MCF 10A (cell line): ENCODE data around the gene RFX2. TPM values are rescaled to one million over a fixed set of nuclear protein-coding genes. Genes with fewer than 3 reads are reported as not detected.
"Not testable (repeated sequence)": the region's sequence is repeated elsewhere in the genome, so short reads cannot be mapped to it uniquely, and the experiment has no call there.

Experiments
- BruUV-seq: library from RNA; stranded (reverse); fragments of 400-500 nt; replicated peaks from 2 replicates; lab custom pipeline; 2021; lab: Mats Ljungman, UMichigan
- CTCF ChIA-PET: fragments of 300-600 bp; sonication (Branson Sonifier 250); formaldehyde crosslinking; extraction: SDS; loops from one replicate; lab custom pipeline; 2021; ENCODE audit warnings: antibody characterized with exemption, inconsistent platforms; lab: Yijun Ruan, JAX
- POLR2A ChIA-PET: fragments of 300-600, 350-650 bp; sonication (Branson Sonifier 250); formaldehyde crosslinking; extraction: SDS; loops from one replicate; lab custom pipeline; 2020; ENCODE audit warnings: antibody characterized with exemption, inconsistent platforms; lab: Yijun Ruan, JAX
- DNase-seq: peaks from one replicate; pipeline ENCODE4 v3.0.0-alpha.2; 2018; ENCODE audit not compliant: unreplicated experiment
- H3K27ac Mint-ChIP-seq: one replicate; pipeline ENCODE4 v1.8.0; 2022; ENCODE audit warnings: mild to moderate bottlenecking, low read depth, mixed read lengths; ENCODE audit not compliant: unreplicated experiment
- H3K27me3 Mint-ChIP-seq: one replicate; pipeline ENCODE4 v1.8.0; 2022; ENCODE audit warnings: mixed read lengths; ENCODE audit not compliant: insufficient read depth, unreplicated experiment
- H3K36me3 Mint-ChIP-seq: one replicate; pipeline ENCODE4 v1.8.0; 2022; ENCODE audit warnings: mild to moderate bottlenecking, moderate library complexity, mixed read lengths; ENCODE audit not compliant: insufficient read depth, unreplicated experiment
- H3K4me1 Mint-ChIP-seq: one replicate; pipeline ENCODE4 v1.8.0; 2022; ENCODE audit warnings: mixed read lengths; ENCODE audit not compliant: insufficient read depth, unreplicated experiment
- H3K4me3 Mint-ChIP-seq: one replicate; pipeline ENCODE4 v1.8.0; 2022; ENCODE audit warnings: mild to moderate bottlenecking, moderate library complexity, mixed read lengths; ENCODE audit not compliant: unreplicated experiment
- H3K9me3 Mint-ChIP-seq: one replicate; pipeline ENCODE4 v1.8.0; 2022; ENCODE audit warnings: mixed read lengths; ENCODE audit not compliant: unreplicated experiment
- CTCF ChIP-seq: fragments of 200-600 bp; IDR thresholded peaks from one replicate; pipeline ENCODE4 v1.8.0; 2022; ENCODE audit warnings: antibody characterized with exemption, mild to moderate bottlenecking; ENCODE audit not compliant: unreplicated experiment
- intact Hi-C: fragments of 100-400 bp; cut with micrococcal nuclease; formaldehyde crosslinking; loops from 2 replicates; pipeline ENCODE4 v1.14.1; 2022
- total RNA-seq: library from RNA; stranded (reverse); gene quantifications from 2 replicates; pipeline ENCODE4 v1.2.3, GENCODE V29; 2022

The RFX2 gene
- total RNA-seq, 1 experiment from 2014 or later, result 9.9 TPM

GRCh38 chr19:5961969-5962945 lies 148.0 kb downstream of the RFX2 start:
- H3K27me3 Mint-ChIP-seq, result no peaks in the 10 kb centered on the region
- H3K4me1 Mint-ChIP-seq, result peaks cover 33% of the 10 kb centered on the region
- ChIA-PET POLR2A (no interaction called here), CTCF (interaction anchor here (0.6 kb wide), 1 partner anchor 41 kb away, joined by 3 read pairs; no protein-coding TSS in a partner anchor)
- no peak overlapping the region for H3K27ac Mint-ChIP-seq
- TF ChIP-seq CTCF, result no peak
- no peak overlapping the region for H3K4me3 Mint-ChIP-seq
- peaks cover 16% of the 10 kb centered on the region for H3K36me3 Mint-ChIP-seq
- BruUV-seq, result no TSS peak
- intact Hi-C loops, result no loop called here
- H3K9me3 Mint-ChIP-seq, result no peaks in the 10 kb centered on the region
- DNase-seq, result no peak

- H3K27ac Mint-ChIP-seq, intact Hi-C loops, H3K4me3 Mint-ChIP-seq, H3K9me3 Mint-ChIP-seq, BruUV-seq, DNase-seq, POLR2A ChIA-PET, H3K27me3 Mint-ChIP-seq: not testable (repeated sequence)
- H3K4me1 Mint-ChIP-seq, result peaks cover 27% of the 10 kb centered on the region
- CTCF ChIA-PET, result interaction anchor here (0.6 kb wide), 1 partner anchor 41 kb away, joined by 3 read pairs; no protein-coding TSS in a partner anchor
- peaks cover 10% of the 10 kb centered on the region for H3K36me3 Mint-ChIP-seq
Observed at GRCh38 chr19:5961641-5961968, 148.7 kb downstream of the RFX2 start.

DNA sequence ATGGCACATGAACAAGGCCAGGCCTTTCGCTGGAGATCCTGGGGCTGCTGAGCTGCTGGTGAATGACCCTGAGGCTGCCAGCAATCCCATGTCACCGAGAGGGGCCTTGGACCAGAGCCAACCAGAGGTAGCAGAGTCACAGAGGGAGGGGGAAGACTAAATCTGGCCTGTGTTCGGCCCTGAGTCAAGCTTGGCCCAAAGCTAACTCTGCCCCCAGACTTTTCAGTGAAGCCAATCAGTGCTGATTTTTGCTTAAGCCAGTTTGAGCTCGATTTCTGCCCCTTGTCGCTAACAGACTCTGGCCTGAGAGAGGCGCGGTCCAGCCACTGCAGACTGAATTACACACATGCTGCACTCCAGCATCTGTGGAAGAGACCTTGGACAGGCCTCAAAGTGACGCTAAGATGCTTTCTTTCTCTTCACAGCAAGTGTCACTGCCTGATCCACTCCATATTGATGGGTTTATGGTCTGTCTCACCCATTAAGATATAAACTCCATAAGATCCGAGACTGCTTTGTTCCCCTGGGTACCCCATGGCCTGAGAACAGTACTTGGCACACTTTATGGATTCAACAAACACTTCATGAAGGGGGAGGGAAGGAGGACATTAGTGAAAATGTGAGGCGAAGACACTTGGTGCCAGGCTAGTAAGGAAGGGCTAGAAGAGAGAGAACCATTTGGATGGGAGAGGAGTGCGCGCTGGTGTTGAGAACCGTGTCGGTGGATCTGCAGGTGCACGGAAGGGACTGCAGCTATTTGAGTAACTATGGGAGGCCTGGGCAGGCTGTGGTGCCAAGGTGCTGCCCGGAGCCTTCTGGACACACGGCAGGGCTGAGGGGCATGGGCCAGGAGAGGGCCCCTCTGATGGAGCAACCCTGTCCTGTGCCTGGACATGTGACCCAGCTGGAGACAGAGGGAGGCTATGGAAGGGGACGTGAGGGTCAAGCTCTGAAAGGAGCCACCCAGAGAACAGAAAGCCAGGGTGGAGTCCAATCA lies 150.0 kb downstream of the RFX2 start:
- no peak overlapping the region for H3K4me3 Mint-ChIP-seq
- no peak for DNase-seq
- peaks cover 7% of the 10 kb centered on the region for H3K36me3 Mint-ChIP-seq
- BruUV-seq, result no TSS peak
- ChIA-PET CTCF (interaction anchor here (0.9 kb wide), 1 partner anchor 8 kb away, joined by 3 read pairs; no protein-coding TSS in a partner anchor), POLR2A (interaction anchor here (1.2 kb wide), 1 partner anchor 18 kb away, joined by 3 read pairs; no protein-coding TSS in a partner anchor)
- no peak for TF ChIP-seq CTCF
- no peak overlapping the region for H3K27ac Mint-ChIP-seq
- no peaks in the 10 kb centered on the region for H3K9me3 Mint-ChIP-seq
- no peaks in the 10 kb centered on the region for H3K27me3 Mint-ChIP-seq
- intact Hi-C loops, result no loop called here
- H3K4me1 Mint-ChIP-seq, result peaks cover 28% of the 10 kb centered on the region

GRCh38 chr19:5959260-5960004 lies 150.9 kb downstream of the RFX2 start:
- no TSS peak for BruUV-seq
- H3K4me3 Mint-ChIP-seq, result no peak overlapping the region
- H3K27me3 Mint-ChIP-seq, result no peaks in the 10 kb centered on the region
- H3K36me3 Mint-ChIP-seq, result peaks cover 4% of the 10 kb centered on the region
- CTCF ChIA-PET, result interaction anchor here (0.9 to 5.1 kb wide), 2 partner anchors 8 to 9 kb away, joined by 3 to 48 read pairs; no protein-coding TSS in a partner anchor
- no peak for DNase-seq
- intact Hi-C loops, result no loop called here
- H3K9me3 Mint-ChIP-seq, result no peaks in the 10 kb centered on the region
- H3K4me1 Mint-ChIP-seq, result peaks cover 29% of the 10 kb centered on the region
- no peak overlapping the region for H3K27ac Mint-ChIP-seq
- POLR2A ChIA-PET, result interaction anchor here (1.2 kb wide), 1 partner anchor 19 kb away, joined by 3 read pairs; no protein-coding TSS in a partner anchor
- TF ChIP-seq CTCF, result no peak
